DND-41 (cell line): ENCODE data around the gene GPATCH4.
"Not testable (repeated sequence)": the region's sequence is repeated elsewhere in the genome, so short reads cannot be mapped to it uniquely, and the experiment has no call there.

Experiments used
- ATAC-seq: fragments of 200-7000 bp; cut with Tn5 transposase; 3 replicates; pipeline ENCODE4 v1.9.1; 2021; ENCODE audit warnings: low read depth; ENCODE audit not compliant: insufficient read depth
- DNase-seq: peaks from one replicate; pipeline ENCODE4 v3.0.0-alpha.2; 2020
- H2AFZ ChIP-seq: 2 replicates; pipeline ENCODE4 v1.6.0; 2012; ENCODE audit warnings: low read depth, low read length
- H3K27ac ChIP-seq: 2 replicates; pipeline ENCODE4 v1.5.1; 2012; ENCODE audit warnings: low read length, inconsistent platforms
- H3K27me3 ChIP-seq: fragments of 200-600 bp; sonication (generic); 2 replicates; pipeline ENCODE4 v1.6.0; 2012; ENCODE audit warnings: low read length, mild to moderate bottlenecking, inconsistent platforms; ENCODE audit not compliant: insufficient read depth, poor library complexity
- H3K36me3 ChIP-seq: 2 replicates; pipeline ENCODE4 v1.5.1; 2012; ENCODE audit warnings: low read length, inconsistent platforms; ENCODE audit not compliant: insufficient read depth
- H3K4me1 ChIP-seq: 2 replicates; pipeline ENCODE4 v1.5.1; 2012; ENCODE audit warnings: mild to moderate bottlenecking, low read length; ENCODE audit not compliant: insufficient read depth
- H3K4me2 ChIP-seq: 2 replicates; pipeline ENCODE4 v1.6.0; 2012; ENCODE audit warnings: mild to moderate bottlenecking, moderate library complexity, low read length, inconsistent platforms; ENCODE audit not compliant: insufficient read depth
- H3K4me3 ChIP-seq, 2 experiments: fragments of 200-600 bp in 1 of 2; shearing (Covaris generic) in 1 of 2; 2 replicates each; pipeline ENCODE4 v1.5.1; 2012 to 2016; ENCODE audit warnings: inconsistent platforms in 2 of 2, low read length in 2 of 2, mild to moderate bottlenecking in 2 of 2, low read depth in 1 of 2, moderate library complexity in 1 of 2
- H3K79me2 ChIP-seq: 2 replicates; pipeline ENCODE4 v1.6.0; 2012; ENCODE audit warnings: low read length, inconsistent platforms; ENCODE audit not compliant: insufficient read depth
- H3K9ac ChIP-seq: 2 replicates; pipeline ENCODE4 v1.6.0; 2012; ENCODE audit warnings: low read depth, mild to moderate bottlenecking, inconsistent platforms, low read length, moderate library complexity
- H3K9me3 ChIP-seq: 2 replicates; pipeline ENCODE4 v1.5.1; 2012; ENCODE audit warnings: low read length, moderate library complexity, mild to moderate bottlenecking, inconsistent platforms; ENCODE audit not compliant: insufficient read depth, severe bottlenecking
- H4K20me1 ChIP-seq: 2 replicates; pipeline ENCODE4 v1.6.0; 2012; ENCODE audit warnings: low read length; ENCODE audit not compliant: insufficient read depth
- CTCF ChIP-seq: IDR thresholded peaks from 2 replicates; pipeline ENCODE4 v1.5.1; 2012; ENCODE audit warnings: borderline replicate concordance, low read length, moderate library complexity, mild to moderate bottlenecking; ENCODE audit not compliant: poor library complexity, severe bottlenecking; ENCODE audit errors: extremely low read depth
- EZH2 ChIP-seq: IDR thresholded peaks from 3 replicates; pipeline ENCODE4 v1.6.1; 2012; ENCODE audit warnings: borderline replicate concordance, low read depth, mild to moderate bottlenecking, moderate library complexity, low read length, inconsistent platforms; ENCODE audit not compliant: severe bottlenecking

The GPATCH4 gene

GRCh38 chr1:156632355-156632754 lies 31.1 kb upstream of the GPATCH4 start:
- no peak overlapping the region for H2AFZ ChIP-seq
- no peak overlapping the region for H3K27ac ChIP-seq
- no peaks in the 10 kb centered on the region for H3K4me1 ChIP-seq
- DNase-seq, result no peak
- TF ChIP-seq EZH2, result no peak
- no peak for TF ChIP-seq CTCF
- H3K4me3 ChIP-seq, result no peak overlapping the region
- no peak overlapping the region for H3K4me2 ChIP-seq
- H3K36me3 ChIP-seq, result no peaks in the 10 kb centered on the region
- H3K9me3 ChIP-seq, result no peaks in the 10 kb centered on the region
- no peak for ATAC-seq
- no peaks in the 10 kb centered on the region for H3K79me2 ChIP-seq
- peaks cover 15% of the 10 kb centered on the region for H3K27me3 ChIP-seq
- no peak overlapping the region for H3K9ac ChIP-seq
- no peaks in the 10 kb centered on the region for H4K20me1 ChIP-seq

GRCh38 chr1:156631152-156631551 lies 29.9 kb upstream of the GPATCH4 start:
- H3K4me3 ChIP-seq, H3K9me3 ChIP-seq, H4K20me1 ChIP-seq, H3K9ac ChIP-seq, H3K4me2 ChIP-seq, H3K4me1 ChIP-seq, H3K79me2 ChIP-seq, H3K36me3 ChIP-seq, ATAC-seq, H2AFZ ChIP-seq, H3K27ac ChIP-seq: not testable (repeated sequence)
- peak; percentile 23 for DNase-seq
- TF ChIP-seq CTCF, result peak; percentile 13
- H3K27me3 ChIP-seq, result peaks cover 11% of the 10 kb centered on the region

GRCh38 chr1:156629823-156630449 lies 28.7 kb upstream of the GPATCH4 start:
- Histone ChIP-seq H2AFZ (no peak overlapping the region), H3K27me3 (peaks cover 6% of the 10 kb centered on the region), H3K36me3 (no peaks in the 10 kb centered on the region), H3K4me2 (no peak overlapping the region), H4K20me1 (no peaks in the 10 kb centered on the region), H3K79me2 (no peaks in the 10 kb centered on the region), H3K9ac (no peak overlapping the region), H3K27ac (no peak overlapping the region), H3K4me1 (no peaks in the 10 kb centered on the region), H3K4me3 (no peak overlapping the region), H3K9me3 (no peaks in the 10 kb centered on the region)
- TF ChIP-seq CTCF (no peak), EZH2 (no peak)
- DNase-seq (no peak), ATAC-seq (no peak)

GRCh38 chr1:156627313-156627880 lies 26.1 kb upstream of the GPATCH4 start:
- H2AFZ ChIP-seq, result no peak overlapping the region
- no peaks in the 10 kb centered on the region for H4K20me1 ChIP-seq
- H3K27me3 ChIP-seq, result no peaks in the 10 kb centered on the region
- H3K9ac ChIP-seq, result no peak overlapping the region
- H3K4me1 ChIP-seq, result no peaks in the 10 kb centered on the region
- H3K4me2 ChIP-seq, result no peak overlapping the region
- DNase-seq, result peak; percentile 50
- no peaks in the 10 kb centered on the region for H3K79me2 ChIP-seq
- no peak overlapping the region for H3K4me3 ChIP-seq
- TF ChIP-seq EZH2 (no peak), CTCF (peak; percentile 83)
- no peaks in the 10 kb centered on the region for H3K9me3 ChIP-seq
- no peak overlapping the region for H3K27ac ChIP-seq
- peak; percentile 70 for ATAC-seq
- H3K36me3 ChIP-seq, result no peaks in the 10 kb centered on the region
